ENCODE measurements around the gene CFL2.

The CFL2 gene

DNA sequence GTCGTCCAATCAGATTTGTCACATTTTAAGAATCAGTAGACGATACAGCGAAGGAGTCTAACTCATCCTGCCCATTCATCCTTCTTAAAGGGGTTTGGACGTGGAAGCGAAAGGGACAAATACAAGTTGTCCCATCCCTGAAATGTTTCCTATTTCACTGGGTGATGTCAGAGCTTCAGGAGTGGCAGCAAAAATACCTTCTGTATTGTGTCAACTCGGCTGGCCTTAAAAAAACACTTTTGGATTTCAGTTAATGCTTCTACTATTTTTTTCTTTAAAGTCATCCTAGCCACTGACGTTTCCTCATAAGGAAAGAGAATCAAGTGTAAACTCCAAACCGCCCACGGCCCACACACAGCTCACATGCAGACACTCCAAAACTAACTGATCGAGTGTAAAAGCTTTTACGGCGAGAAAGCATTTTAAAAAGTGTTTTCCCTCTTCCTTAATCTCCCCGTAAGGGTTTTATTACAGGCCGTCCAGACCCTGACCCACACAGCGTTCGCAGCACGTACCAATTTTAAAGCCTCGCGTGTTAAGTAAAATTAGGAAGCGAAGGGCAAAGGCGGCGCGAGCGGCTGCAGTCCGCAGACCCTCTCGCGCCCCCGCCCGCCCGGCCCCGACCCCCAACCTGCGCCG lies 593 bp downstream of the CFL2 start (continued):
- TF ChIP-seq, protein P1, sequence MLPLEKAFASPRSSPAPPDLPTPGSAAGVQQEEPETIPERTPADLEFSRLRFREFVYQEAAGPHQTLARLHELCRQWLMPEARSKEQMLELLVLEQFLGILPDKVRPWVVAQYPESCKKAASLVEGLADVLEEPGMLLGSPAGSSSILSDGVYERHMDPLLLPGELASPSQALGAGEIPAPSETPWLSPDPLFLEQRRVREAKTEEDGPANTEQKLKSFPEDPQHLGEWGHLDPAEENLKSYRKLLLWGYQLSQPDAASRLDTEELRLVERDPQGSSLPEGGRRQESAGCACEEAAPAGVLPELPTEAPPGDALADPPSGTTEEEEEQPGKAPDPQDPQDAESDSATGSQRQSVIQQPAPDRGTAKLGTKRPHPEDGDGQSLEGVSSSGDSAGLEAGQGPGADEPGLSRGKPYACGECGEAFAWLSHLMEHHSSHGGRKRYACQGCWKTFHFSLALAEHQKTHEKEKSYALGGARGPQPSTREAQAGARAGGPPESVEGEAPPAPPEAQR (tag by site-specific recombination; IDR thresholded peaks at IDR 0.05) = no peak
- TF ChIP-seq SP7 (tag by site-specific recombination; IDR thresholded peaks at IDR 0.05) = peak; percentile 46; the same call in 1 of the 2 replicates
- TF ChIP-seq ZBTB21 (tag by site-specific recombination; IDR thresholded peaks at IDR 0.05) = peak; percentile 75
- TF ChIP-seq, protein P2, sequence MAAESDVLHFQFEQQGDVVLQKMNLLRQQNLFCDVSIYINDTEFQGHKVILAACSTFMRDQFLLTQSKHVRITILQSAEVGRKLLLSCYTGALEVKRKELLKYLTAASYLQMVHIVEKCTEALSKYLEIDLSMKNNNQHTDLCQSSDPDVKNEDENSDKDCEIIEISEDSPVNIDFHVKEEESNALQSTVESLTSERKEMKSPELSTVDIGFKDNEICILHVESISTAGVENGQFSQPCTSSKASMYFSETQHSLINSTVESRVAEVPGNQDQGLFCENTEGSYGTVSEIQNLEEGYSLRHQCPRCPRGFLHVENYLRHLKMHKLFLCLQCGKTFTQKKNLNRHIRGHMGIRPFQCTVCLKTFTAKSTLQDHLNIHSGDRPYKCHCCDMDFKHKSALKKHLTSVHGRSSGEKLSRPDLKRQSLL (tag by site-specific recombination; IDR thresholded peaks at IDR 0.05) = no peak
- TF ChIP-seq ZBTB20 (tag by site-specific recombination; IDR thresholded peaks at IDR 0.05) = peak; percentile 12; the same call in 1 of the 2 replicates
- peak; percentile 72 for TF ChIP-seq ZNF10 (tag by site-specific recombination; IDR thresholded peaks at IDR 0.05)
- TF ChIP-seq ZNF335 (tag by site-specific recombination; conservative IDR thresholded peaks at IDR 0.05) = 0 out of 2 replicates have a peak, but pooled peaks have one; percentile 38
- TF ChIP-seq, protein P3, sequence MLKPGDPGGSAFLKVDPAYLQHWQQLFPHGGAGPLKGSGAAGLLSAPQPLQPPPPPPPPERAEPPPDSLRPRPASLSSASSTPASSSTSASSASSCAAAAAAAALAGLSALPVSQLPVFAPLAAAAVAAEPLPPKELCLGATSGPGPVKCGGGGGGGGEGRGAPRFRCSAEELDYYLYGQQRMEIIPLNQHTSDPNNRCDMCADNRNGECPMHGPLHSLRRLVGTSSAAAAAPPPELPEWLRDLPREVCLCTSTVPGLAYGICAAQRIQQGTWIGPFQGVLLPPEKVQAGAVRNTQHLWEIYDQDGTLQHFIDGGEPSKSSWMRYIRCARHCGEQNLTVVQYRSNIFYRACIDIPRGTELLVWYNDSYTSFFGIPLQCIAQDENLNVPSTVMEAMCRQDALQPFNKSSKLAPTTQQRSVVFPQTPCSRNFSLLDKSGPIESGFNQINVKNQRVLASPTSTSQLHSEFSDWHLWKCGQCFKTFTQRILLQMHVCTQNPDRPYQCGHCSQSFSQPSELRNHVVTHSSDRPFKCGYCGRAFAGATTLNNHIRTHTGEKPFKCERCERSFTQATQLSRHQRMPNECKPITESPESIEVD (tag by site-specific recombination; IDR thresholded peaks at IDR 0.05) = 0 out of 2 replicates have a peak, but pooled peaks have one; percentile 53
- TF ChIP-seq ZNF510 (tag by site-specific recombination; IDR thresholded peaks at IDR 0.05; ENCODE audit: insufficient replicate concordance) = no peak
- no peak for TF ChIP-seq BCL11B (tag by site-specific recombination; IDR thresholded peaks at IDR 0.05; ENCODE audit: low read depth)
- 0 out of 2 replicates have a peak, but pooled peaks have one; percentile 18 for TF ChIP-seq ZNF24 (tag by site-specific recombination; IDR thresholded peaks at IDR 0.05)
- TF ChIP-seq ZNF202 (tag by site-specific recombination; IDR thresholded peaks at IDR 0.05; ENCODE audit: borderline replicate concordance) = no peak

DNA sequence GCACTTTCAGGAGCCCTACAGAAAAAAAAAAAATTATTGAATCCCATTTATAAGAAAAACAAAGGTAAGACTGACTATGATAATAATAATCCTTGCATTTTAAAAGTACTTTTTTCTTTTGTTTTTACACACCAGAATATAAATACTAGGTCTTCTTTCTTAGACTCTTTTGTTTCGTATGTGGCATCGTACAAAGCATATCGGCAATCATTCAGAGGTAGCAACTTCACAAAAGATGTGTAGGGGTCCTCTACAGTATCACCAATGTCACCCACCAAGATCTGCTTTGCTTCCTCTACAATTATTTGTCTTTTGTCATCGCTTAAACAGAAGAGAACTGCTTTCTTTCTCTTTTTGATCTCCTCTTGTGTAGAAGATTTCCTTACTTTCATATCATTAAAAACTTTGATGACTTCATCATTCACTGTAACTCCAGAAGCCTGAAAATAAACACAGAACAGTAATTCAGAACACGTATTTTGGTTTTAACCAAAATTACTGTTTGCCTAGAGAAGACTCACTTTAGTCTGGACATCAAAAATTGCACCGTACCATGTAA lies 1.2 kb downstream of the CFL2 start:
- CTCF ChIA-PET = interaction anchor here (1.5 to 3.9 kb wide), 2 partner anchors 10 to 41 kb away, joined by 4 to 24 read pairs; no protein-coding TSS in a partner anchor

More for the DNA sequence above, 1.2 kb downstream of the CFL2 start:
- TF ChIP-seq ZNF354C (tag by site-specific recombination; IDR thresholded peaks at IDR 0.05; ENCODE audit: borderline replicate concordance, low read depth) (no peak), ZNF558 (tag by site-specific recombination; IDR thresholded peaks at IDR 0.05) (no peak), ZNF335 (tag by site-specific recombination; conservative IDR thresholded peaks at IDR 0.05) (0 out of 2 replicates have a peak, but pooled peaks have one; percentile 25), WT1 (tag by site-specific recombination; IDR thresholded peaks at IDR 0.05) (0 out of 2 replicates have a peak, but pooled peaks have one; percentile 7), KLF10 (tag by site-specific recombination; IDR thresholded peaks at IDR 0.05) (no peak), ZBTB17 (tag by site-specific recombination; IDR thresholded peaks at IDR 0.05) (peak; percentile 74), ZEB2 (tag by site-specific recombination; IDR thresholded peaks at IDR 0.05) (0 out of 2 replicates have a peak, but pooled peaks have one; percentile 27), ZNF423 (tag by site-specific recombination; IDR thresholded peaks at IDR 0.05) (no peak)
- TF ChIP-seq, protein P4, sequence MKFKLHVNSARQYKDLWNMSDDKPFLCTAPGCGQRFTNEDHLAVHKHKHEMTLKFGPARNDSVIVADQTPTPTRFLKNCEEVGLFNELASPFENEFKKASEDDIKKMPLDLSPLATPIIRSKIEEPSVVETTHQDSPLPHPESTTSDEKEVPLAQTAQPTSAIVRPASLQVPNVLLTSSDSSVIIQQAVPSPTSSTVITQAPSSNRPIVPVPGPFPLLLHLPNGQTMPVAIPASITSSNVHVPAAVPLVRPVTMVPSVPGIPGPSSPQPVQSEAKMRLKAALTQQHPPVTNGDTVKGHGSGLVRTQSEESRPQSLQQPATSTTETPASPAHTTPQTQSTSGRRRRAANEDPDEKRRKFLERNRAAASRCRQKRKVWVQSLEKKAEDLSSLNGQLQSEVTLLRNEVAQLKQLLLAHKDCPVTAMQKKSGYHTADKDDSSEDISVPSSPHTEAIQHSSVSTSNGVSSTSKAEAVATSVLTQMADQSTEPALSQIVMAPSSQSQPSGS (tag by site-specific recombination; IDR thresholded peaks at IDR 0.05; ENCODE audit: low read depth) = peak; percentile 85
- TF ChIP-seq, protein P3 (tag by site-specific recombination; IDR thresholded peaks at IDR 0.05) = peak; percentile 90
- peaks cover 11 to 20% of the 10 kb centered on the region in 2 experiments for H3K36me3 ChIP-seq (ENCODE audit: control insufficient read depth in 2 of 2, insufficient read depth in 1 of 2, low read length in 2 of 2)
- peaks cover 24% of the 10 kb centered on the region for H3K4me1 ChIP-seq (ENCODE audit: control insufficient read depth, insufficient read depth, low read length)
- POLR2A ChIA-PET = interaction anchor here (1.6 to 2.6 kb wide), 4 partner anchors 9 to 408 kb away, joined by 3 to 17 read pairs (median 7); partner anchors contain the start of gene PPP2R3C
- no peaks in the 10 kb centered on the region for H3K9me3 ChIP-seq (ENCODE audit: control insufficient read depth, insufficient read depth, low read depth, low read length)
- H3K27ac ChIP-seq (ENCODE audit: extremely low read depth, low read depth, low read length) = peak overlapping the region; percentile 82
- peak overlapping the region; percentile 81 for H3K4me3 ChIP-seq (ENCODE audit: low read depth, low read length)
